GM12891 (cell line): ENCODE results near the gene ZNF133.

Experiments used
- PAX5 ChIP-seq: IDR thresholded peaks from 2 replicates; pipeline ENCODE4 v1.6.1; 2011; ENCODE audit warnings: low read length, moderate library complexity, mild to moderate bottlenecking; ENCODE audit not compliant: insufficient read depth, severe bottlenecking
- POLR2A ChIP-seq: IDR thresholded peaks from 2 replicates; pipeline ENCODE4 v1.6.1; 2011; ENCODE audit warnings: low read depth, low read length, control low read depth
- POLR2AphosphoS5 ChIP-seq: IDR thresholded peaks from 2 replicates; pipeline ENCODE4 v1.6.1; 2011; ENCODE audit warnings: low read depth, low read length, control low read depth
- POU2F2 ChIP-seq: IDR thresholded peaks from 2 replicates; pipeline ENCODE4 v1.6.1; 2011; ENCODE audit warnings: low read depth, mild to moderate bottlenecking, control low read depth, low read length, moderate library complexity
- SPI1 ChIP-seq: IDR thresholded peaks from 2 replicates; pipeline ENCODE4 v1.6.1; 2011; ENCODE audit warnings: low read depth, low read length, control low read depth
- TAF1 ChIP-seq: IDR thresholded peaks from 2 replicates; pipeline ENCODE4 v1.6.1; 2011; ENCODE audit warnings: low read depth, low read length, control low read depth

DNA sequence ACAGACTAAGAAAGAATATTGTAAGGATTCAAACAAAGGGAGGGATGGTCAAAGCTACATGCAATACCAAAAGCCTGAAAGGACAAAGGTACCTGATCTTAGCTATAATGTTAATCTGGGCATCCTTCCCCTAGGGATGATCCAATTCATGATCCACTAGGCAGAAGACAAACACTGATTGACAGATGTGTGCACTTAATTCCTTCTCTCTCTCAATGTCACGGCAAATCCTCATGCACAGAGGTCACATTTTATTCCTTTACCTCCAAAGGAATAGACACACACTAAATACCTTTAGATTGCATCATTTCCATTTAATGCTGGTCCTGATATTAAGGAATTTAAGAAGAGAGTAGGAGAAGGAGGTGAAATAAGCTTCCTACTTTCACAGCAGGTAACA is 73.4 kb downstream of the ZNF133 start:
- TF ChIP-seq POLR2AphosphoS5 (no peak), TAF1 (no peak), POLR2A (no peak), SPI1 (no peak), PAX5 (no peak), POU2F2 (no peak)
